ENCODE results near the gene TANGO6.
"Not testable (repeated sequence)": the region's sequence is repeated elsewhere in the genome, so short reads cannot be mapped to it uniquely, and the experiment has no call there.

The TANGO6 gene

DNA sequence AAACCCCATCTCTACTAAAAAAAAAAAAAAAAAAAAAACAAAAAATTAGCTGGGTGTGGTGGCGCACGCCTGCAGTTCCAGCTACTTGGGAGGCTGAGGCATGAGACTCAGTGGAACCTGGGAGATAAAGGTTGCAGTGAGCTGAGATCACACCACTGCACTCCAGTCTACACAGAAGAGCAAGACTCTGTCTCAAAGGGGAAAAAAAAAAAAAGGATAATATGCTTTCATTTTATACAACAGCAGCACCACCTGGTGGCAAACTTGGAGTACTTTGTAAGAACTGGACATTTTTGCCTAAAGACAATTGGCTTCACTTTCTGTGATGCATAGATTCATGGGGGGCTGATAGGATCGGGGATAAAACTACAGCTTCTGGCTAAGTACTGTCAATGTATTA, 280.6 kb downstream of the TANGO6 start:
- peak; percentile 66 for DNase-seq

DNA sequence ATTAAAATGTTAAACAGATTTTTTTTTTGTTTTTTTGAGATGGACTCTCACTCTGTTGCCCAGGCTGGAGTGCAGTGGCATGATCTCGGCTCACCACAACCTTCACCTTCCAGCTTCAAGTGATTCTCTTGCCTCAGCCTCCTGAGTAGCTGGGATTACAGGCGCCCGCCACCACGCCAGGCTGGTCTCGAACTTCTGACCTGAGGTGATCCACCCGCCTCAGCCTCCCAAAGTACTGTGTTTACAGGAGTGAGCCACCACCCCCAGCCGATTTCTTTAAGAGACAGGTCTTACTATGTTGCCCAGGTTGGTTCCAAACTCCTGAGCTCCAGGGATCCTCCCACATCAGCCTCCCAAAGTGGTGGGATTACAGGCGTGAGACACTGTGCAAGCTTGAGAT, 281.1 kb downstream of the TANGO6 start:
- DNase-seq: not testable (repeated sequence)

DNA sequence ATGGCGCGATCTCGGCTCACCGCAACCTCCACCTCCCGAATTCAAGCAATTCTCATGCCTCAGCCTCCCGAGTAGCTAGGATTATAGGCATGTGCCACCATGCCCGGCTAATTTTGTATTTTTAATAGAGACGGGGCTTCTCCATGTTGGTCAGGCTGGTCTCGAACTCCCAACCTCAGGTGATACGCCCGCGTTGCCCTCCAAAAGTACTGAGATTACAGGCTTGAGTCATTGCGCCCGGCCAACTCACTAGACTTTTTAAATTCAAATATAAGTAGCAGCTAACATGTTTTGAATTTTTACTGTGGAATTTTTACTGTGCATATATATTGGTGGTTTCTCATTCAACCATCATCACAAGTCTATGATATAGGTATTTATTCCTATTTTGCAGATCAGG, 281.6 kb downstream of the TANGO6 start:
- DNase-seq: not testable (repeated sequence)

DNA sequence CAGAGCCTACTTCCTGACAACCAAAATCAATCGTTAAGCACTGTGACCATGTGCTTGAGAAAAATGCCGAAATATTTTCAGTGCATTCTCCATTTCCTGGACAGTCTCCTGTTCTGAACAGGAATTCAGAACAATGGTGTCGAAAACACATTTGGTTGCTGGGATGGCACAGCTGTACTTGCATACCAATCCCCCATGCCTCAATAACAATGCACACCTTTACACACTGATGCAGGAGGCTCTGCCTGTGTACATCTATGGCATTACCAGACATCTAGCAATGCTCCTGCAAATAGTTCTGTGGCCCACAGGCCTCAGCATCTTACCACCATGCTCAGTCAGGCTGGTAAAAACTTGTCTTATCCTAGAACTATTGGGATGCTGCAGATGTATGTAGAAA, 282.9 kb downstream of the TANGO6 start:
- DNase-seq: no peak

DNA sequence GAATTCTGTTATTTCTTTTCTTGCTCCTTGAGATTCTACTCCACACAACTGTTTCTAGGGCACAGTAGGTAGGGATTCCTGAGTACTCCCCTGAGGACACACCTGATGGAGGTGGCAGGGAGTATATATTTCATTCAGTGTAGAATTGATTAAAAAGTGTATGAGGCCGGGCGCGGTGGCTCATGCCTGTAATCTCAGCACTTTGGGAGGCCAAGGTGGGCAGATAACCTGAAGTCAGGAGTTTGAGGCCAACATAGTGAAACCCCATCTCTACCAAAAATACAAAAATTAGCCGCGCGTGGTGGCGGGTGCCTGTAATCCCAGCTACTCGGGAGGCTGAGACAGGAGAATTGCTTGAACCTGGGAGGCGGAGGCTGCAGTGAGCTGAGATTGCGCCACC, 283.5 kb downstream of the TANGO6 start:
- DNase-seq: not testable (repeated sequence)

DNA sequence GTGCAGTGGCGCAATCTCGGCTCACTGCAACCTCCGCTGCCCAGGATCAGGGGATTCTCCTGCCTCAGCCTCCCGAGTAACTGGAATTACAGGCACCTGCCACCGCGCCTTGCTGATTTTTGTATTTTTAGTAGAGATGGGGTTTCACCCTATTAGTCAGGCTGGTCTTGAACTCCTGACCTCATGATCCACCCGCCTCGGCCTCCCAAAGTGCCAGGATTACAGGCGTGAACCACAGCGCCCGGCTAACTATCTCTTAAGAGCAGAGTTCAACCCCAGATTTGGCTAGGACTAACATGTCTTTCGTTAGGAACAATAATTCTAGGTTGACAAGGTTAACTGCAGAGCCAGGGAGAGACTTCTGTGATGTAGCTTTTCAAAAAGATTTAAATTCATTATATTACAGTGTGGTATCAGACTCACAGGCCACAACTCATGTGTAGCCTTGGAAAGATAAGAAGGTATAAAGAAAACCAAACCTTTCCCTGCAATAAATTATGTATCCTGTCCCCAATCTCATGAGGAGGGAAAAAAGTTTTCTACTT, 284.7 kb downstream of the TANGO6 start:
- DNase-seq: no peak

DNA sequence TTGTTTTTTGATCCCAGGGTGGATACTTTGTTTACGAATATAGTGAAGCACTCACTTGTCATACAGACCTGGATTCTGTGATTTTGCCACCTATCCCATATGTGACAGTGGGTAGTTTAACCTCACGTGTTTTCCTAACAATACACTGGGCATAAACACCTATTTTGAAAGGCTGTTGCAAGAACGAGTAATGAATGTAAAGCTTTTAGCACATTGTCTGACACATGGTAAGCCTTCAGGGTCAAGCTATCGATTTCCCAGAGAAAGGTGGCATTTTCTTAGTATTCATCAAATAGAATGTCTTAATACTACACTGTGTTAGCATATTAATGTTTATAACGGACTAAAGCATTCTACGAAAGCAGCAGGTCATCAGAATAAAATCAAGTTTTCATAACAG, 287.1 kb downstream of the TANGO6 start:
- no peak for DNase-seq

DNA sequence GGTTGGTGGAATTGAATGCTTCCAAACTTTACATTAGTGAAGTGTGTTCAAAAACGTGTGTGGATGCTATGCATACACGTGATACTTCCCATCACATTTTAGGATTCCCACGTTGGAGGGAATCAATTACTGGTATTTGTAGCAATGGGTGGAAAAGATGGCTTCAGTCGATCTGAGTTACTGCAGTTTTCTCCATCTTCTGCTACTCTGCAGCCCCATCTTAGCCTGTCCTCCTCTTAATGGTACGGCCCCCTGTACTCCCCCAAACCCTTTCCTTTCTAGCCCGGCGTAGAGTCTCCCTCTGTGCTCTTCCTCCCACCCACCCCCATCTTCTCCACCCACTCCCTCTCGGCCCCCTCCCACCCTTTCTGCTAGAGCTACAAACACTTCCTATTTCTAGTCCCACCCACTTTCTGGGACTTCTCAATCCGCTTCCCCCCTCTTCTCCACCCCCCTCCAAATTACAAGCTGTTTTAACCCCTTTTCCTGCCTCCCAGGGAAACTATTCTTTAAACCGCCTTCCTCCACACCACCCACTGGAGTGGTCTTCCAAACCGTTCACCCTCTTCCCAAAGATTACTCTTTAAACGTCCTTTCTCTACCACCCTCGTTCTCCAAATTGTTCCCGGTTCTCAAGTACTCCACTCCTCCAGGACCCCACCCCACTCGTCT, 288.0 kb downstream of the TANGO6 start:
- DNase-seq: no peak

DNA sequence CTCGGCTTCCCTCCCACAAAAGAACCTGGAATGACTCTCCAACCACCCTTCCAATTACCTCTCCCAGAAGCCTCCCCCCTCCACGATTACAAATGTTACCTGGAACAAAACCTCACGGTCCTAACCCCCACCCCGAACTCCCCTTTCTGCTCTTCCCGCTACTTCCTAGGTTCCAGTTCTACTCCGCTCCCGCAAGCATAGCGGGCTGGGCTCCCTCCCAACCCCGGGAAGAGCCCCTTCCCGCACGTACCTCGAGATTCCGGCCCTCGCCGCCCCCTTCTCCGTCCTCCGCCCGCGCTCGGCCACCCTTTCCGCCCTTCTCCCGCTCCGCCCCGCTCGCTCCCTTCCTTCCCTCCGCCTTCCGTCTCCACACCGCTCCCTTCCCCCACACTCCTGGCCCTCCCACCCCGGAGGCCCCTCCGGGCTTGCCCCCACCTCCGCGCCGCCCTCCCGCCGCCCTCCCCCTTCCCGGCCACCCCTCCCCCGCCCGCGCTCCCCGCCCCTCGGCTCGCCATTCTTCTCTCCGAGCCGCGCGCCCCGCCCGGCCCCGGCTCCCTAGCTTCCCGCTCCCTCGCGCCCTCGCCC, 288.6 kb downstream of the TANGO6 start:
- DNase-seq: peak; percentile 76

DNA sequence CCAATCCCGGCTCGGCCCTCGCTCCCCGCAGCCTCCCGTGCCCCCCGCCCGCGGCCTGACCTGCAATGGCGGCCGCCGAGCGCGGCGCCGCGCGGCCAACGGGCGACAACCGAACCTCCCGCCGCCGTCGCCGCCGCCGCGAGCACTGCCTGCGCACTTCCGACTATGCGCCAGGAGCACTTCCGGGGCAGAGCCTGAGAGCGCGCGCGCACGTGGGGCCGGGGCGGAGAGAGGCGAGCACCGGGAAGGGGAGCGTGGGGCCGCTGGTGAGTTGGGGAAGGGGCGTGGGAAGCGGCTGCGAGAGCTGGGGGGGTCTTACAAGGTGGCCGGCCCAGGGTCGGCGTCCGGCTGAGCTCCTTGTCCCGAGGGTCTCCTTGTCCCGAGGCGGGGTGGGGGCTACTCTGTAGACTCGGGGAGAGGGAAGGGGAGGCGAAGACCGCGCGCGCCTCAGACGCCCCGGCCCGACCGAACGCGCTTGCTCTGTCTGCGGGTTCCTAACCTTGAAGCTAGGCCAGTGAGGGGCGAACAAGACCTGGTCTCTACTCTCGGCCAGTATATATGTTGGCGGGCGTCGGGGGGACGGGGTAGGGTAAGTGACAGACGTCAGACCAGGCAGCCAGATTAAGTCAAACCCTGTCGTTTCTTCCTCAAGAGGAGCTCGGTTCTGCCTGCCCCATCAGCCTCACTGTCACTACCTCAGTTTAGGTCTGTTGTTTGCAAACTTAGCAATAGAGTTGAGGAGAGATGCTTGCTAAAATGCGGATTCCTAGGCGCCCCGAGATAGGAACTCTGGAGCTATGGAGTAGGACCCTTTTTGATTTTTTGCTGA, 289.3 kb downstream of the TANGO6 start, which contains the start of the genes CHTF8 and UTP4:
Gene CHTF8 (minus strand): TSS at position 165 of the 829 bp plus-strand sequence. CDS start 11,130 bp downstream, outside the sequence.
Gene UTP4 (plus strand): TSS at position 226 of the 829 bp plus-strand sequence. CDS start 811 bp downstream, outside the sequence.
- peak; percentile 88 for DNase-seq

DNA sequence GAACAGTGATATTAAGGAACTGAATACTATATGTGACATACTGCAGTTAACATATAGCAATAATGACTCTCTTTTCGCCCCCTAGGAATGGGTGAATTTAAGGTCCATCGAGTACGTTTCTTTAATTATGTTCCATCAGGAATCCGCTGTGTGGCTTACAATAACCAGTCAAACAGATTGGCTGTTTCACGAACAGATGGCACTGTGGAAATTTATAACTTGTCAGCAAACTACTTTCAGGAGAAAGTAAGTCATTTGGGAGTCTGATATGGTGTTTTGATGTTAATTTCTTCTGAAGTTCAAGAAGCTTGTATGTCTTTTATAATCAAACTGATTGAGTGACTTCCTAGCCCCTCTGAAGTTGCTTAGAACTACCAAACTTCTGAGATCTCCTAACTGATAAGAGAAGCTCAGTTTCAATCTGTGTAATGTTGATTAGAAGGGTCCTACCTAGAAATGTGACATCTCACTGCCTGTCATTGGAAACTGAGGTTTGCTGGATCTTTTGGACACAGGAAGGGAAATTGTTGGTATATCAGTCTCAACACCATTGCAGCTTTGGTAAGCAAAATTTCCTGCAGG, 290.1 kb downstream of the TANGO6 start:
- no peak for DNase-seq

All from activated CD8-positive, alpha-beta memory T cell treated with anti-CD3 and anti-CD28 coated beads, Interleukin-2, amount 50 U/mL, for 4 hours (primary cell).